ENCODE measurements around the gene ATP5F1E.

- TF ChIP-seq, protein P1, sequence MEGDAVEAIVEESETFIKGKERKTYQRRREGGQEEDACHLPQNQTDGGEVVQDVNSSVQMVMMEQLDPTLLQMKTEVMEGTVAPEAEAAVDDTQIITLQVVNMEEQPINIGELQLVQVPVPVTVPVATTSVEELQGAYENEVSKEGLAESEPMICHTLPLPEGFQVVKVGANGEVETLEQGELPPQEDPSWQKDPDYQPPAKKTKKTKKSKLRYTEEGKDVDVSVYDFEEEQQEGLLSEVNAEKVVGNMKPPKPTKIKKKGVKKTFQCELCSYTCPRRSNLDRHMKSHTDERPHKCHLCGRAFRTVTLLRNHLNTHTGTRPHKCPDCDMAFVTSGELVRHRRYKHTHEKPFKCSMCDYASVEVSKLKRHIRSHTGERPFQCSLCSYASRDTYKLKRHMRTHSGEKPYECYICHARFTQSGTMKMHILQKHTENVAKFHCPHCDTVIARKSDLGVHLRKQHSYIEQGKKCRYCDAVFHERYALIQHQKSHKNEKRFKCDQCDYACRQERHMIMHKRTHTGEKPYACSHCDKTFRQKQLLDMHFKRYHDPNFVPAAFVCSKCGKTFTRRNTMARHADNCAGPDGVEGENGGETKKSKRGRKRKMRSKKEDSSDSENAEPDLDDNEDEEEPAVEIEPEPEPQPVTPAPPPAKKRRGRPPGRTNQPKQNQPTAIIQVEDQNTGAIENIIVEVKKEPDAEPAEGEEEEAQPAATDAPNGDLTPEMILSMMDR (IDR thresholded peaks at IDR 0.05), result no peak
- TF ChIP-seq EP300 (IDR thresholded peaks at IDR 0.05; ENCODE audit: low read depth) (no peak), POLR2AphosphoS5 (IDR thresholded peaks at IDR 0.05) (no peak)
Observed at GRCh38 chr20:59025511-59025910, 6.6 kb downstream of the ATP5F1E start.

Measured in transverse colon (tissue), 4 donors.